Measurements from ENCODE around the gene BZW1. TPM values are rescaled to one million over a fixed set of nuclear protein-coding genes. Genes with fewer than 3 reads are reported as not detected.
A peak's percentile ranks its signal among the peaks of the same experiment; 100 is the strongest.

BZW1 gene
- total and polyA plus RNA-seq, 2 of the 4 experiments (the other 2 are of a cell fraction): 204 to 268 TPM

DNA sequence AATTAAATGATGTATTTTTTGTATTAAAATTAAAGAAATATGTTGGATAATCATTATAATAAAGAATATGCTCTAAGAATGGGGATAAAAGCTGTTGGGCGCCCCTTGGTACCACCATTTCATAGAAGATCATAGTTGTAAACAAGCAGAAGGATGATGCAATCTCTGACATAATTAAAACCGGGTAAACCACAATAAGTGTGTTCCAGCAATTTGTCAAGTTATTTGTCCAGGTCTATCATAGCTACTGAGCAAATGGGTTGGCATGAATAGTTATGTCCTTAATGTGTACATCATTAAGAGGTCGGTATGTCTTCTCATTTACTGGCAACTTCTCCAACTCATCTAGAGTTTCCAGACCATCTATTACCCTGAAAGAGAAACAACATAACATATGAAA, 59.4 kb downstream of the BZW1 start:
- Histone ChIP-seq H3K79me1 (ENCODE audit: low read depth in 1 of 2, low read length in 2 of 2) (peaks cover 0 to 4% of the 10 kb centered on the region in 2 experiments; a peak in 1 of 4 replicates), H3K14ac (replicated peaks; ENCODE audit: low read depth, low read length) (no peak overlapping the region), H3K4ac (ENCODE audit: low read depth, low read length) (no peak overlapping the region), H3K9me1 (ENCODE audit: insufficient read depth, low read length) (no peaks in the 10 kb centered on the region), H2BK15ac (ENCODE audit: low read depth, low read length) (no peak overlapping the region), H4K5ac (ENCODE audit: low read depth, low read length) (no peak overlapping the region), H2BK5ac (ENCODE audit: low read depth, low read length, poor library complexity, severe bottlenecking) (no peak overlapping the region), H3K18ac (ENCODE audit: low read depth, low read length) (no peak overlapping the region), H3K56ac (ENCODE audit: extremely low read depth, insufficient read depth, low read length) (no peak overlapping the region), H2AK5ac (ENCODE audit: low read depth, low read length) (no peak overlapping the region), H4K91ac (ENCODE audit: insufficient read depth, low read depth, low read length) (no peak overlapping the region), H3K27me3 (ENCODE audit: control insufficient read depth, insufficient read depth, low read length) (no peaks in the 10 kb centered on the region), H3K23ac (ENCODE audit: low read depth, low read length) (no peak overlapping the region), H3K9ac (ENCODE audit: low read depth, low read length) (no peak overlapping the region), H3K4me1 (ENCODE audit: control insufficient read depth, insufficient read depth, low read length) (peaks cover 3% of the 10 kb centered on the region), H2AFZ (replicated peaks; ENCODE audit: low read length, poor library complexity) (no peak overlapping the region), H3K9me3 (ENCODE audit: control insufficient read depth, insufficient read depth, low read length) (no peaks in the 10 kb centered on the region), H3K27ac (ENCODE audit: insufficient read depth, low read length) (no peak overlapping the region), H3K4me3 (ENCODE audit: insufficient read depth, low read depth, low read length) (no peak overlapping the region), H2AK9ac (replicated peaks; ENCODE audit: low read depth, low read length, poor library complexity) (no peak overlapping the region), H4K20me1 (ENCODE audit: insufficient read depth, low read length) (no peaks in the 10 kb centered on the region), H3K36me3 (ENCODE audit: control insufficient read depth, insufficient read depth, low read length) (peaks cover 12% of the 10 kb centered on the region), H3K4me2 (ENCODE audit: low read depth, low read length) (no peak overlapping the region), H2BK120ac (ENCODE audit: low read depth, low read length) (no peak overlapping the region), H2BK20ac (ENCODE audit: low read depth, low read length) (no peak overlapping the region), H4K8ac (ENCODE audit: low read depth in 2 of 2, low read length in 2 of 2) (no peak overlapping the region)
- BruUV-seq (replicated peaks): no TSS peak
- POLR2A ChIA-PET (ENCODE audit: unreplicated experiment): no interaction called here
- dilution Hi-C loops (cut with HindIII; ENCODE audit: low sequenced_read_pairs, unreplicated experiment) (no loop called here), intact Hi-C loops (cut with micrococcal nuclease) (no loop called here), in situ Hi-C loops (cut with MboI; ENCODE audit: low sequenced_read_pairs) (no loop called here)
- peak; percentile 74 for TF ChIP-seq CEBPB (IDR thresholded peaks at IDR 0.05; ENCODE audit: low read depth, low read length)
- no peak for TF ChIP-seq FOS (IDR thresholded peaks at IDR 0.05; ENCODE audit: low read depth, low read length)
- no peak for TF ChIP-seq MAZ (IDR thresholded peaks at IDR 0.05; ENCODE audit: borderline replicate concordance, low read depth, low read length)
- CTCF ChIA-PET: no interaction called here
- DNase-seq (no peak), ATAC-seq (ENCODE audit: low read depth) (no peak)
- no CpG with 5 or more reads among the region's 3 CpGs for WGBS, 2 experiments (ENCODE audit: extremely low coverage in 2 of 2, insufficient read length in 1 of 2)
